Measurements from ENCODE around the gene OSBPL1A.

OSBPL1A gene

DNA sequence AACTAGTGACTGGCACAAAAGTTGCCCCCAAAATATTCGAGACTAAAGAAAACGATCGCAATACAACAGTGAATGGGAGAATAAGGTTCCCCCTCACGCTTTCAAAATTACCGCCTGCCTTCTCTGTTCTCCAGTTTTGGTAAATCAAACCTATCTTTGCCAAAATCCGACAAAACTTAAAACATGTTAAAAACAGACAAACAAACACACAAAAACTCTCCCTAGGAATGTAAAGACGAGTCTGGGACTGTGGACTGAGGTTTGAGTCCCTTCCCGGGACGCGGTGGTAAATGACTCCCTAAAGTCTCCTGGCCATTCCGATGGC lies 28.4 kb upstream of the OSBPL1A start:
- TF ChIP-seq, protein P1, sequence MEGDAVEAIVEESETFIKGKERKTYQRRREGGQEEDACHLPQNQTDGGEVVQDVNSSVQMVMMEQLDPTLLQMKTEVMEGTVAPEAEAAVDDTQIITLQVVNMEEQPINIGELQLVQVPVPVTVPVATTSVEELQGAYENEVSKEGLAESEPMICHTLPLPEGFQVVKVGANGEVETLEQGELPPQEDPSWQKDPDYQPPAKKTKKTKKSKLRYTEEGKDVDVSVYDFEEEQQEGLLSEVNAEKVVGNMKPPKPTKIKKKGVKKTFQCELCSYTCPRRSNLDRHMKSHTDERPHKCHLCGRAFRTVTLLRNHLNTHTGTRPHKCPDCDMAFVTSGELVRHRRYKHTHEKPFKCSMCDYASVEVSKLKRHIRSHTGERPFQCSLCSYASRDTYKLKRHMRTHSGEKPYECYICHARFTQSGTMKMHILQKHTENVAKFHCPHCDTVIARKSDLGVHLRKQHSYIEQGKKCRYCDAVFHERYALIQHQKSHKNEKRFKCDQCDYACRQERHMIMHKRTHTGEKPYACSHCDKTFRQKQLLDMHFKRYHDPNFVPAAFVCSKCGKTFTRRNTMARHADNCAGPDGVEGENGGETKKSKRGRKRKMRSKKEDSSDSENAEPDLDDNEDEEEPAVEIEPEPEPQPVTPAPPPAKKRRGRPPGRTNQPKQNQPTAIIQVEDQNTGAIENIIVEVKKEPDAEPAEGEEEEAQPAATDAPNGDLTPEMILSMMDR (IDR thresholded peaks at IDR 0.05; ENCODE audit: low read depth, low read length, missing control alignments), result no peak
- no peak for DNase-seq
- no peaks in the 10 kb centered on the region for H3K36me3 ChIP-seq (replicated peaks)
- peak overlapping the region; percentile 76 for H3K4me3 ChIP-seq (ENCODE audit: low read depth, low read length)
- H3K27me3 ChIP-seq (replicated peaks), result no peaks in the 10 kb centered on the region
- in situ Hi-C loops (cut with HindIII; ENCODE audit: low pct_ligation_motif_present, low sequenced_read_pairs), result no loop called here
- peak overlapping the region; percentile 87 for H3K27ac ChIP-seq

DNA sequence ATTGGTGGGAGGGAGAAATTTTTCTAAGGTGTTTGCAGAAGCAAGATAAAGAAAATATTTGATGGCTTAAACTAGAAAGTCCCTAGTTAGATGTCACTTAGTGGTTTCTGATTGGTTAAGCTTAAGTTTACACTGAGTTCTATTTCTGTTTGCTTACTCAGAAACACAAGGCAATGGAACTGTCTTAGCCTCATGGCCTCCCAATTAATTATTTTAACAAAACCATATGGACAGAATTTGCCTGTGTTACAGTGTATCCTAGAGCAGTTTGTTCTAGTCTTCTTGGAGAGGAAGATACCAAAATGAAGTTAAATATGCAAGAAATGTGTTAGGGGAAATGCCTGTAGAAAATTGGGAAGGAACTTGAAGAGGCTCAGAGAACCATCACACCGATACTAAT lies 24.2 kb upstream of the OSBPL1A start:
- in situ Hi-C loops (cut with HindIII; ENCODE audit: low pct_ligation_motif_present, low sequenced_read_pairs), result no loop called here
- TF ChIP-seq, protein P1 (IDR thresholded peaks at IDR 0.05; ENCODE audit: low read depth, low read length, missing control alignments), result no peak
- Histone ChIP-seq H3K27ac (no peak overlapping the region), H3K4me3 (ENCODE audit: low read depth, low read length) (no peak overlapping the region), H3K36me3 (replicated peaks) (no peaks in the 10 kb centered on the region), H3K27me3 (replicated peaks) (no peaks in the 10 kb centered on the region)
- no peak for DNase-seq

DNA sequence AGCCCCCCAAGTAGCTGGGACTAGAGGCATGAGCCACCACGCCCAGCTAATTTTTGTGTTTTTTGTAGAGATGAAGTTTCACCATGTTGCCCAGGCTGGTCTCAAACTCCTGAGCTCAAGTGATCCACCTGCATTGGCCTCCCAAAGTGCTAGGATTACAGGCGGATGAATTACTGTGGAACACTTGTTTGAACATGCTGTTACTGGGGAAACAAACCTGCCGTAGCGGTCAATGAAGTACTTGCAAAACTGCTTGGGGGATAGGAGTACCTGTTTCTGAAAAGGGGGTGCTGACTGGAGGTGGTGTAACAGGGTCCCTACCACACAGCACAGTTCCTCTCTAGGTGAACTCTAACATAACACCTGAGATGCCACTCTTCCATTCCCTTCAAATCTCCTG lies 22.9 kb upstream of the OSBPL1A start:
- H3K4me3 ChIP-seq (ENCODE audit: low read depth, low read length), result no peak overlapping the region
- TF ChIP-seq, protein P1 (IDR thresholded peaks at IDR 0.05; ENCODE audit: low read depth, low read length, missing control alignments), result no peak
- no peak for DNase-seq
- no peak overlapping the region for H3K27ac ChIP-seq
- in situ Hi-C loops (cut with HindIII; ENCODE audit: low pct_ligation_motif_present, low sequenced_read_pairs), result no loop called here
- H3K27me3 ChIP-seq (replicated peaks), result no peaks in the 10 kb centered on the region
- no peaks in the 10 kb centered on the region for H3K36me3 ChIP-seq (replicated peaks)

DNA sequence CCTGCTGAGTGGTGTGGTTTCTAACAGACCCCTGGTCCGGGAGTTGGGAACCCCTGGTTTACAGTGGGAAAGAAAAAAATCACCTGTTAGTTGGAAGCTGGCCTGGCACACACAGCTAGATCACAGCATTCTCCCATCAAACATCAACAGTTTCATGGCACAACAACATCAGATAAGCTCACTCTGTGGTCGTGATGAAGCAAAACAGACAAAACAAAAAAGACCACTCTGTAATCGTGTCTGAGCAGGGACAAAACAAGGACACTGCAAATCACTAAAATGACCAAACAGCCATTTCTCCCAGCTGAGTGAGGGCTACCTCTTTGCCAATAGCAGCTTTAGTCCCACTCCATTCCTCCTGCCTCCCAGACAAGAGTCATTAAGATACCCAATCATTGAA lies 19.9 kb upstream of the OSBPL1A start:
- no peaks in the 10 kb centered on the region for H3K36me3 ChIP-seq (replicated peaks)
- TF ChIP-seq, protein P1 (IDR thresholded peaks at IDR 0.05; ENCODE audit: low read depth, low read length, missing control alignments), result no peak
- H3K27ac ChIP-seq, result no peak overlapping the region
- DNase-seq, result no peak
- in situ Hi-C loops (cut with HindIII; ENCODE audit: low pct_ligation_motif_present, low sequenced_read_pairs), result no loop called here
- H3K27me3 ChIP-seq (replicated peaks), result no peaks in the 10 kb centered on the region
- H3K4me3 ChIP-seq (ENCODE audit: low read depth, low read length), result no peak overlapping the region

DNA sequence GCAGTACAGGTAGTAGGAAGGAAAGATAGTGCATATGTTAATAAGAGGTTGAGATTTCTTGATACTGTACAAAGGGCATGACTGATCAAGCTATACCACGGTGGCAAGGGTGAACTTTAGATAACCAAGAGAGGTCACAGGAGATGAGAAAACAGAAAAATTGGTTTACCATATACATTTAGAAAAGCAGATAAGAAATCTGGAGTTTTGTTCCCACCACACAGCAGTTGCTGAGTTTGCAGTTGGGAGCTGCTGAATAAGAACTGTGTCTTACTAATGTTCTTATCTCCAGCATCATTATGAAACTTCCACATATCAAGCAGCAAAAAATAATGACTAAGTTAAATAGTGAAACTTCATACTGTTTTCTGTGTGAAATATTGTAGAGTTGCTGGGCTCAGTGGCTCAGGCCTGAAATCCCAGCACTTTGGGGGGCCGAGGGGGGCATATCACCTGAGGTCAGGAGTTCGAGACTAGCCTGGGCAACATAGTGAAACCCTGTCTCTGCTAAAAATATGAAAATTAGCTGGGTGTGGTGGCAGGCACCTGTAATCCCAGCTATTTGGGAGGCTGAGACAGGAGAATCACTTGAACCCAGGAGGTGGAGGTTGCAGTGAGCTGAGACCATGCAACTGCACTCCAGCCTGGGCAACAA lies 16.9 kb upstream of the OSBPL1A start:
- in situ Hi-C loops (cut with HindIII; ENCODE audit: low pct_ligation_motif_present, low sequenced_read_pairs), result no loop called here
- Histone ChIP-seq H3K4me3 (ENCODE audit: low read depth, low read length) (no peak overlapping the region), H3K27ac (no peak overlapping the region), H3K27me3 (replicated peaks) (no peaks in the 10 kb centered on the region), H3K36me3 (replicated peaks) (no peaks in the 10 kb centered on the region)
- no peak for DNase-seq
- TF ChIP-seq, protein P1 (IDR thresholded peaks at IDR 0.05; ENCODE audit: low read depth, low read length, missing control alignments), result no peak

DNA sequence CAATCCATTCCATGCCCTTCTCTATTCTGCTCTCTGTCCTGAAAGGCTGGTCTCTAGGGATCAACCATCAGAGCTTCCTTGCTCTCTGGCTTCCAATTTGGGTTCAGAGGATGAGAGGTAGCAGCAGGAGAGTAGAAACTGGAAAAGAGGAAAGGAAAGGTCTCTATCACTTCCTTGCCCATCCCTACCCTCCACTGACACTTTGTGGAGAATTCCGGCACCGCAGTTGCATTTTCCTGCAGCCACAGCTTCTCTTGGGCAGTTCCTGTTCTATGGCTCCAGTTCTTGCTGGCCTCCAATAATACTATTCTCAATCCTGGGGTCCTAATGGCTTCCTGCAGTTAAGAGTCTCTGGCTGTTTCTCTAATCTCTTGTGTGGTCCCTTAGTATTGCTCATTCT lies 15.5 kb upstream of the OSBPL1A start:
- H3K27ac ChIP-seq, result no peak overlapping the region
- H3K27me3 ChIP-seq (replicated peaks), result no peaks in the 10 kb centered on the region
- no peak for DNase-seq
- no peaks in the 10 kb centered on the region for H3K36me3 ChIP-seq (replicated peaks)
- TF ChIP-seq, protein P1 (IDR thresholded peaks at IDR 0.05; ENCODE audit: low read depth, low read length, missing control alignments), result peak; percentile 59
- in situ Hi-C loops (cut with HindIII; ENCODE audit: low pct_ligation_motif_present, low sequenced_read_pairs), result no loop called here
- no peak overlapping the region for H3K4me3 ChIP-seq (ENCODE audit: low read depth, low read length)
